HL-60 (cell line): Measurements from ENCODE around the gene SIGLEC10.
"Not testable (repeated sequence)": the region's sequence is repeated elsewhere in the genome, so short reads cannot be mapped to it uniquely, and the experiment has no call there.

ENCODE experiments used
- DNase-seq, 2 experiments: peaks; one replicate each; pipeline ENCODE4 v3.0.0-alpha.2; 2010 to 2020; ENCODE audit warnings: low read depth in 1 of 2, low spot score in 1 of 2
- H3K27ac ChIP-seq: fragments of 250-450 bp; sonication (Bioruptor Pico); replicated peaks from 2 replicates; pipeline ENCODE4 v1.5.1; 2020; ENCODE audit warnings: mild to moderate bottlenecking, moderate library complexity
- H3K27me3 ChIP-seq: fragments of 250-450 bp; sonication (Bioruptor Pico); 2 replicates; pipeline ENCODE4 v1.5.1; 2021; ENCODE audit warnings: mild to moderate bottlenecking, moderate library complexity; ENCODE audit not compliant: insufficient read depth, poor library complexity, severe bottlenecking
- H3K4me3 ChIP-seq: replicated peaks from 2 replicates; pipeline ENCODE4 v1.5.1; 2011; ENCODE audit warnings: mild to moderate bottlenecking, control low read depth, low read length; ENCODE audit not compliant: insufficient read depth
- CTCF ChIP-seq: IDR thresholded peaks from one replicate; pipeline ENCODE4 v1.5.1; 2011; ENCODE audit warnings: low read length, control low read depth, inconsistent platforms; ENCODE audit not compliant: insufficient read depth
- GABPA ChIP-seq: IDR thresholded peaks from 2 replicates; pipeline ENCODE4 v1.6.1; 2012; ENCODE audit warnings: low read depth
- POLR2AphosphoS5 ChIP-seq: IDR thresholded peaks from 2 replicates; pipeline ENCODE4 v1.6.1; 2012; ENCODE audit warnings: low read depth
- REST ChIP-seq: IDR thresholded peaks from 2 replicates; pipeline ENCODE4 v1.6.1; 2012; ENCODE audit warnings: low read depth; ENCODE audit not compliant: insufficient replicate concordance
- SPI1 ChIP-seq: IDR thresholded peaks from 2 replicates; pipeline ENCODE4 v1.6.1; 2012; ENCODE audit warnings: low read depth, mild to moderate bottlenecking, borderline replicate concordance

Gene SIGLEC10

GRCh38 chr19:51448411-51449016 lies 31.1 kb upstream of the SIGLEC10 start:
- DNase-seq, result no peak
- no peak for TF ChIP-seq SPI1
- TF ChIP-seq POLR2AphosphoS5, result no peak
- no peak for TF ChIP-seq CTCF
- TF ChIP-seq REST, result no peak
- no peak for TF ChIP-seq GABPA
- no peak overlapping the region for H3K27ac ChIP-seq
- H3K27me3 ChIP-seq, result no peaks in the 10 kb centered on the region
- H3K4me3 ChIP-seq, result no peak overlapping the region

GRCh38 chr19:51448011-51448410 lies 30.6 kb upstream of the SIGLEC10 start:
- TF ChIP-seq GABPA, result no peak
- no peak for TF ChIP-seq POLR2AphosphoS5
- TF ChIP-seq CTCF, result no peak
- TF ChIP-seq SPI1, result no peak
- DNase-seq, result no peak

GRCh38 chr19:51447510-51447909 lies 30.1 kb upstream of the SIGLEC10 start:
- H3K27ac ChIP-seq, H3K4me3 ChIP-seq, DNase-seq, H3K27me3 ChIP-seq: not testable (repeated sequence)

More at GRCh38 chr19:51448011-51448410, 30.6 kb upstream of the SIGLEC10 start:
- Histone ChIP-seq H3K4me3 (no peak overlapping the region), H3K27ac (no peak overlapping the region), H3K27me3 (no peaks in the 10 kb centered on the region)

- H3K27me3 ChIP-seq, result no peaks in the 10 kb centered on the region
- H3K27ac ChIP-seq, result peak overlapping the region; percentile 39
- H3K4me3 ChIP-seq, result no peak overlapping the region; the same call in 1 of the 2 replicates
- TF ChIP-seq POLR2AphosphoS5 (0 out of 2 replicates have a peak, but pooled peaks have one; percentile 13), CTCF (no peak)
- peak in 1 of 2 experiments; percentile 64 for DNase-seq
These were observed 24.3 kb upstream of the SIGLEC10 start for GRCh38 chr19:51441410-51442390.

- no peak for TF ChIP-seq REST
- no peak for TF ChIP-seq GABPA
- no peak for TF ChIP-seq CTCF
- TF ChIP-seq POLR2AphosphoS5, result no peak
- no peak for TF ChIP-seq SPI1
- peak in 1 of 2 experiments; percentile 28 for DNase-seq
- Histone ChIP-seq H3K4me3 (no peak overlapping the region), H3K27me3 (no peaks in the 10 kb centered on the region), H3K27ac (peak overlapping the region; percentile 39)
These were observed 23.5 kb upstream of the SIGLEC10 start for GRCh38 chr19:51440846-51441409.
